ENCODE data around the gene CATSPERZ. TPM values are rescaled to one million over a fixed set of nuclear protein-coding genes. Genes with fewer than 3 reads are reported as not detected.
A peak's percentile ranks its signal among the peaks of the same experiment; 100 is the strongest.

Gene CATSPERZ
- total and polyA plus RNA-seq, 9 of the 15 experiments (the other 6 are each of a cell fraction or from before 2014, with no cell fraction given), result 0.86 to 8.5 (median 3.5) TPM

DNA sequence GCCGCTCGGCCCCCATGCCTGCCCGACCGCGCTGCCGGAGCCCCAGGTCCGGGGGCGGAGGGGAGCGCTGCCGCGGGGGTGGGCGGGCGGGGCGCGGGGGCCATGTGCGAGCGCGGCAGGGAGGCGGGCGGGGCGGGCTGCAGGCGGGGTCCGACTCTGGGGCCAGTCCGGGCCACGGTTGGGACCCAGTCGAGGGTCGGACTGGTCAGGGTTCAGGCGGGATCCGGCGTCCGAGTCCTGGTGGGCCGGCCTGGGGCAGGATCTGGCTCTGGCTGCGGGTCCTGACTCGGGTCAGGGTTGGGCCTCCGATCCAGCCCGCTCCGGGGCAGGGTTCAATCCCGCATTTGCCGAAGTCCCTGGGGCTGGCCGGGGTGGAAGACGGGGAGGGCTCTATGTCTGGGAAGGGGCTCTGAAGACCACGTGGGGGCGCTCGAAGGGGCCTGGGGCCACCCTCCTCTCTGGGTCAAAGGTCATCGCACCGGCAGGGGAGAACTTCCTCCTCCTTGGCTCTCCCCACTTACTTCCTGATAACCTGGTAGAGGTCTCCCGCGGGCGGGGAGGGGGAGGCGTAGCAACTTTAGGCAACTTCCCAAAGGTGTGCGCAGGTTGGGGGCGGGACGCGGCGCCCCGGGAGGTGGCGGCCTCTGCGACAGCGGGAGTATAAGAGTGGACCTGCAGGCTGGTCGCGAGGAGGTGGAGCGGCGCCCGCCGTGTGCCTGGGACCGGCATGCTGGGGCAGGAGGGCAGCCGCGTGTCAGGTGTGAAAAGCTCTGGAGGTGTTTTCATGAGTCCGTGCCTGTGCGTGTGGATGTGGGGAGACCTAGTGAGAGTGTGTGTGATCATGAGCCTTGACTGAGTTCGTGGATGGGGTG is 5.8 kb downstream of the CATSPERZ start:
- no peaks in the 10 kb centered on the region for H3K27me3 ChIP-seq (ENCODE audit: control insufficient read depth in 2 of 2, insufficient read depth in 2 of 2, low read length in 2 of 2)
- ChIA-PET CTCF (ENCODE audit: low intra/inter-chr PET ratio) (interaction anchor here (0.7 kb wide), 1 partner anchor 35 kb away, joined by 3 read pairs; no protein-coding TSS in a partner anchor), POLR2A (interaction anchor here (1.3 to 5.8 kb wide), 3 partner anchors 26 to 102 kb away, joined by 4 to 68 read pairs (median 54); partner anchors contain the start of gene FERMT3)
- H4K20me1 ChIP-seq (replicated peaks; ENCODE audit: control insufficient read depth, insufficient read depth, low read length), result no peaks in the 10 kb centered on the region; the same call in 1 of the 2 replicates
- DNase-seq (ENCODE audit: extremely low read depth in 1 of 4, low spot score in 3 of 4), result peak; percentile 73 to 94 (median 80)
- intact Hi-C loops (cut with micrococcal nuclease) (loop anchor here (2.0 to 10.0 kb wide), 4 partner anchors 35 to 471 kb away; partner anchors contain the start of genes FKBP2, MARK2 and PPP1R14B), in situ Hi-C loops (cut with MboI) (no loop called here)
- H3K36me3 ChIP-seq (ENCODE audit: control insufficient read depth, insufficient read depth, low read length), result peaks cover 28% of the 10 kb centered on the region; the same call in 2 of the 3 replicates
- peak; percentile 57 for ATAC-seq
- H3K27ac ChIP-seq (ENCODE audit: extremely low read depth, low read depth, low read length), result peak overlapping the region; percentile 96
- H3K79me2 ChIP-seq (ENCODE audit: control insufficient read depth, insufficient read depth, low read length), result peaks cover 46% of the 10 kb centered on the region
- peak overlapping the region; percentile 88 for H2AFZ ChIP-seq (ENCODE audit: low read depth, low read length)
- H3K4me2 ChIP-seq (ENCODE audit: insufficient read depth, low read length), result peak overlapping the region; percentile 100
- peak; percentile 78 for FAIRE-seq
- H3K9me1 ChIP-seq (ENCODE audit: control insufficient read depth, insufficient read depth, low read length), result peaks cover 5% of the 10 kb centered on the region
- peaks cover 29 to 39% of the 10 kb centered on the region in 2 experiments for H3K4me1 ChIP-seq (replicated peaks in 1 of 2; ENCODE audit: control insufficient read depth in 2 of 2, insufficient read depth in 2 of 2, low read length in 2 of 2)
- 1% methylated on average over 37 of the region's 71 CpGs for WGBS (ENCODE audit: insufficient coverage, low coverage, missing lambda C conversion rate)
- peak overlapping the region; percentile 93 for H3K4me3 ChIP-seq
- H3K9ac ChIP-seq (ENCODE audit: insufficient read depth in 1 of 2, low read depth in 2 of 2, low read length in 2 of 2), result peak overlapping the region; percentile 90 to 98
- H3K9me3 ChIP-seq (replicated peaks; ENCODE audit: control insufficient read depth, insufficient read depth, low read depth, low read length), result no peaks in the 10 kb centered on the region
- BruUV-seq (replicated peaks), result TSS peak; percentile 75
- TF ChIP-seq TOE1 (IDR thresholded peaks at IDR 0.05; ENCODE audit: borderline replicate concordance) (peak; percentile 53; the same call in 1 of the 2 replicates), TOE1 (CRISPR knock-in tag; IDR thresholded peaks at IDR 0.05; ENCODE audit: borderline replicate concordance, low read depth) (no peak), DLX4 (CRISPR knock-in tag; IDR thresholded peaks at IDR 0.05) (no peak), POLR2A (conservative IDR thresholded peaks at IDR 0.05) (peak; percentile 78), ZNF124 (CRISPR knock-in tag; IDR thresholded peaks at IDR 0.05) (no peak), GATAD2A (IDR thresholded peaks at IDR 0.05) (peak; percentile 44; the same call in 1 of the 2 replicates), SP1 (CRISPR knock-in tag; IDR thresholded peaks at IDR 0.05) (peak; percentile 75), NKRF (IDR thresholded peaks at IDR 0.05; ENCODE audit: borderline replicate concordance) (peak; percentile 78), CREM (IDR thresholded peaks at IDR 0.05; ENCODE audit: low read depth) (peak; percentile 34), FOXP1 (CRISPR knock-in tag; IDR thresholded peaks at IDR 0.05) (0 out of 2 replicates have a peak, but pooled peaks have one; percentile 27), MIER1 (IDR thresholded peaks at IDR 0.05; ENCODE audit: low read depth) (no peak), VEZF1 (CRISPR knock-in tag; IDR thresholded peaks at IDR 0.05) (peak; percentile 90), ZNF445 (CRISPR knock-in tag; IDR thresholded peaks at IDR 0.05; ENCODE audit: low read depth) (no peak)
- TF ChIP-seq, protein P1, sequence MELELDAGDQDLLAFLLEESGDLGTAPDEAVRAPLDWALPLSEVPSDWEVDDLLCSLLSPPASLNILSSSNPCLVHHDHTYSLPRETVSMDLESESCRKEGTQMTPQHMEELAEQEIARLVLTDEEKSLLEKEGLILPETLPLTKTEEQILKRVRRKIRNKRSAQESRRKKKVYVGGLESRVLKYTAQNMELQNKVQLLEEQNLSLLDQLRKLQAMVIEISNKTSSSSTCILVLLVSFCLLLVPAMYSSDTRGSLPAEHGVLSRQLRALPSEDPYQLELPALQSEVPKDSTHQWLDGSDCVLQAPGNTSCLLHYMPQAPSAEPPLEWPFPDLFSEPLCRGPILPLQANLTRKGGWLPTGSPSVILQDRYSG (tag; conservative IDR thresholded peaks at IDR 0.05; ENCODE audit: low read depth), result no peak
- TF ChIP-seq, protein P2, sequence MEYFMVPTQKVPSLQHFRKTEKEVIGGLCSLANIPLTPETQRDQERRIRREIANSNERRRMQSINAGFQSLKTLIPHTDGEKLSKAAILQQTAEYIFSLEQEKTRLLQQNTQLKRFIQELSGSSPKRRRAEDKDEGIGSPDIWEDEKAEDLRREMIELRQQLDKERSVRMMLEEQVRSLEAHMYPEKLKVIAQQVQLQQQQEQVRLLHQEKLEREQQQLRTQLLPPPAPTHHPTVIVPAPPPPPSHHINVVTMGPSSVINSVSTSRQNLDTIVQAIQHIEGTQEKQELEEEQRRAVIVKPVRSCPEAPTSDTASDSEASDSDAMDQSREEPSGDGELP (CRISPR knock-in tag; IDR thresholded peaks at IDR 0.05; ENCODE audit: borderline replicate concordance), result peak; percentile 83
